ENCODE data around the gene EML3. TPM values are rescaled to one million over a fixed set of nuclear protein-coding genes. Genes with fewer than 3 reads are reported as not detected.
A peak's percentile ranks its signal among the peaks of the same experiment; 100 is the strongest.

The EML3 gene
- total and polyA plus RNA-seq, 12 donors, result 9.7 to 198 (median 36.3) TPM

- H3K27me3 ChIP-seq, result no peaks in the 10 kb centered on the region
- H3K4me1 ChIP-seq (replicated peaks in 1 of 2), result peaks cover 9 to 19% of the 10 kb centered on the region in 2 donors
- WGBS, 4 donors, result 66 to 77% (median 70%) methylated on average over 12 to 28 of the region's 28 CpGs
- H3K36me3 ChIP-seq (replicated peaks in 1 of 2), result peaks cover 0 to 36% of the 10 kb centered on the region in 2 donors
- no peak for TF ChIP-seq POLR2A (IDR thresholded peaks at IDR 0.05)
- TF ChIP-seq, protein P1, sequence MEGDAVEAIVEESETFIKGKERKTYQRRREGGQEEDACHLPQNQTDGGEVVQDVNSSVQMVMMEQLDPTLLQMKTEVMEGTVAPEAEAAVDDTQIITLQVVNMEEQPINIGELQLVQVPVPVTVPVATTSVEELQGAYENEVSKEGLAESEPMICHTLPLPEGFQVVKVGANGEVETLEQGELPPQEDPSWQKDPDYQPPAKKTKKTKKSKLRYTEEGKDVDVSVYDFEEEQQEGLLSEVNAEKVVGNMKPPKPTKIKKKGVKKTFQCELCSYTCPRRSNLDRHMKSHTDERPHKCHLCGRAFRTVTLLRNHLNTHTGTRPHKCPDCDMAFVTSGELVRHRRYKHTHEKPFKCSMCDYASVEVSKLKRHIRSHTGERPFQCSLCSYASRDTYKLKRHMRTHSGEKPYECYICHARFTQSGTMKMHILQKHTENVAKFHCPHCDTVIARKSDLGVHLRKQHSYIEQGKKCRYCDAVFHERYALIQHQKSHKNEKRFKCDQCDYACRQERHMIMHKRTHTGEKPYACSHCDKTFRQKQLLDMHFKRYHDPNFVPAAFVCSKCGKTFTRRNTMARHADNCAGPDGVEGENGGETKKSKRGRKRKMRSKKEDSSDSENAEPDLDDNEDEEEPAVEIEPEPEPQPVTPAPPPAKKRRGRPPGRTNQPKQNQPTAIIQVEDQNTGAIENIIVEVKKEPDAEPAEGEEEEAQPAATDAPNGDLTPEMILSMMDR (IDR thresholded peaks at IDR 0.05), result no peak
- peak overlapping the region in 1 of 4 donors; percentile 67 for H3K4me3 ChIP-seq
- no peaks in the 10 kb centered on the region for H3K9me3 ChIP-seq (replicated peaks in 1 of 3)
- intact Hi-C loops (cut with DNase I), result no loop called here
- H3K27ac ChIP-seq, result peak overlapping the region in 2 of 5 donors; percentile 93 to 95
- no peak for DNase-seq
These were observed 1.5 kb downstream of the EML3 start for GRCh38 chr11:62610814-62611704.

GRCh38 chr11:62610403-62610802, 2.2 kb downstream of the EML3 start:
- DNase-seq, result no peak
- 79 to 90% (median 88%) methylated on average over 4 to 6 of the region's 6 CpGs for WGBS, 4 donors
- peak overlapping the region in 1 of 5 donors; percentile 95 for H3K27ac ChIP-seq
- H3K36me3 ChIP-seq (replicated peaks in 1 of 2), result peaks cover 0 to 40% of the 10 kb centered on the region in 2 donors
- intact Hi-C loops (cut with DNase I), result no loop called here
- H3K4me1 ChIP-seq (replicated peaks in 1 of 2), result peaks cover 9 to 19% of the 10 kb centered on the region in 2 donors
- H3K9me3 ChIP-seq (replicated peaks in 1 of 3), result no peaks in the 10 kb centered on the region
- no peaks in the 10 kb centered on the region for H3K27me3 ChIP-seq
- H3K4me3 ChIP-seq, result no peak overlapping the region
- no peak for TF ChIP-seq POLR2A (IDR thresholded peaks at IDR 0.05)
- TF ChIP-seq, protein P1 (IDR thresholded peaks at IDR 0.05), result no peak

GRCh38 chr11:62608776-62609175, 3.8 kb downstream of the EML3 start:
- H3K27ac ChIP-seq, result no peak overlapping the region
- DNase-seq, result no peak
- no peak for TF ChIP-seq POLR2A (IDR thresholded peaks at IDR 0.05)
- TF ChIP-seq, protein P1 (IDR thresholded peaks at IDR 0.05), result no peak
- peaks cover 9 to 19% of the 10 kb centered on the region in 2 donors for H3K4me1 ChIP-seq (replicated peaks in 1 of 2)
- H3K9me3 ChIP-seq (replicated peaks in 1 of 3), result no peaks in the 10 kb centered on the region
- WGBS, 4 donors, result 91 to 94% (median 94%) methylated on average over 12 of the region's 12 CpGs
- no peaks in the 10 kb centered on the region for H3K27me3 ChIP-seq
- H3K36me3 ChIP-seq (replicated peaks in 1 of 2), result peaks cover 0 to 42% of the 10 kb centered on the region in 2 donors
- intact Hi-C loops (cut with DNase I), result no loop called here
- no peak overlapping the region for H3K4me3 ChIP-seq

- intact Hi-C loops (cut with DNase I), result no loop called here
- Histone ChIP-seq H3K27me3 (no peaks in the 10 kb centered on the region), H3K9me3 (replicated peaks in 1 of 3) (no peaks in the 10 kb centered on the region), H3K4me3 (no peak overlapping the region), H3K27ac (no peak overlapping the region), H3K4me1 (replicated peaks in 1 of 2) (peaks cover 12 to 18% of the 10 kb centered on the region in 2 donors), H3K36me3 (replicated peaks in 1 of 2) (peaks cover 0 to 42% of the 10 kb centered on the region in 2 donors)
- no peak for DNase-seq
- no peak for TF ChIP-seq POLR2A (IDR thresholded peaks at IDR 0.05)
- 56 to 78% (median 70%) methylated on average over 4 of the region's 4 CpGs for whole genome bisulfite sequencing, 4 donors
These were observed 4.9 kb downstream of the EML3 start for GRCh38 chr11:62607714-62608113.
